Nephron (organoid): ENCODE results near the gene GAK.
"Not testable (repeated sequence)": the region's sequence is repeated elsewhere in the genome, so short reads cannot be mapped to it uniquely, and the experiment has no call there.

Experiments used
- H3K27ac Mint-ChIP-seq, 3 experiments: 2 replicates each; pipeline ENCODE4 v1.8.0; 2020; ENCODE audit warnings: mixed read lengths in 3 of 3, mild to moderate bottlenecking in 2 of 3, moderate library complexity in 1 of 3
- H3K27me3 Mint-ChIP-seq: 2 replicates; pipeline ENCODE4 v1.8.0; 2021; ENCODE audit warnings: low read depth, mild to moderate bottlenecking, moderate library complexity, mixed read lengths
- H3K36me3 Mint-ChIP-seq: 2 replicates; pipeline ENCODE4 v1.8.0; 2020; ENCODE audit warnings: low read depth, mixed read lengths
- H3K4me1 Mint-ChIP-seq: 2 replicates; pipeline ENCODE4 v1.8.0; 2020; ENCODE audit warnings: mixed read lengths
- H3K4me3 Mint-ChIP-seq, 3 experiments: 2 replicates each; pipeline ENCODE4 v1.8.0; 2020; ENCODE audit warnings: mild to moderate bottlenecking in 3 of 3, mixed read lengths in 3 of 3, moderate library complexity in 2 of 3
- H3K9me3 Mint-ChIP-seq: 2 replicates; pipeline ENCODE4 v1.8.0; 2020; ENCODE audit warnings: mixed read lengths
- TF ChIP-seq, protein P1 (sequence below), 3 experiments: fragments of 200-600 bp; sonication (generic); IDR thresholded peaks; one replicate each; pipeline ENCODE4 v1.5.0; 2021; ENCODE audit warnings: antibody characterized with exemption in 3 of 3; ENCODE audit not compliant: unreplicated experiment in 3 of 3

The GAK gene

GRCh38 chr4:925171-925570 lies 6.9 kb downstream of the GAK start:
- Mint-ChIP-seq H3K4me1 (peaks cover 7% of the 10 kb centered on the region), H3K4me3 (no peak overlapping the region), H3K36me3 (peaks cover 14% of the 10 kb centered on the region), H3K9me3 (no peaks in the 10 kb centered on the region), H3K27ac (no peak overlapping the region), H3K27me3 (no peaks in the 10 kb centered on the region)
- TF ChIP-seq, protein P1, sequence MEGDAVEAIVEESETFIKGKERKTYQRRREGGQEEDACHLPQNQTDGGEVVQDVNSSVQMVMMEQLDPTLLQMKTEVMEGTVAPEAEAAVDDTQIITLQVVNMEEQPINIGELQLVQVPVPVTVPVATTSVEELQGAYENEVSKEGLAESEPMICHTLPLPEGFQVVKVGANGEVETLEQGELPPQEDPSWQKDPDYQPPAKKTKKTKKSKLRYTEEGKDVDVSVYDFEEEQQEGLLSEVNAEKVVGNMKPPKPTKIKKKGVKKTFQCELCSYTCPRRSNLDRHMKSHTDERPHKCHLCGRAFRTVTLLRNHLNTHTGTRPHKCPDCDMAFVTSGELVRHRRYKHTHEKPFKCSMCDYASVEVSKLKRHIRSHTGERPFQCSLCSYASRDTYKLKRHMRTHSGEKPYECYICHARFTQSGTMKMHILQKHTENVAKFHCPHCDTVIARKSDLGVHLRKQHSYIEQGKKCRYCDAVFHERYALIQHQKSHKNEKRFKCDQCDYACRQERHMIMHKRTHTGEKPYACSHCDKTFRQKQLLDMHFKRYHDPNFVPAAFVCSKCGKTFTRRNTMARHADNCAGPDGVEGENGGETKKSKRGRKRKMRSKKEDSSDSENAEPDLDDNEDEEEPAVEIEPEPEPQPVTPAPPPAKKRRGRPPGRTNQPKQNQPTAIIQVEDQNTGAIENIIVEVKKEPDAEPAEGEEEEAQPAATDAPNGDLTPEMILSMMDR (IDR thresholded peaks at IDR 0.05; ENCODE audit: unreplicated experiment in 3 of 3), result no peak

DNA sequence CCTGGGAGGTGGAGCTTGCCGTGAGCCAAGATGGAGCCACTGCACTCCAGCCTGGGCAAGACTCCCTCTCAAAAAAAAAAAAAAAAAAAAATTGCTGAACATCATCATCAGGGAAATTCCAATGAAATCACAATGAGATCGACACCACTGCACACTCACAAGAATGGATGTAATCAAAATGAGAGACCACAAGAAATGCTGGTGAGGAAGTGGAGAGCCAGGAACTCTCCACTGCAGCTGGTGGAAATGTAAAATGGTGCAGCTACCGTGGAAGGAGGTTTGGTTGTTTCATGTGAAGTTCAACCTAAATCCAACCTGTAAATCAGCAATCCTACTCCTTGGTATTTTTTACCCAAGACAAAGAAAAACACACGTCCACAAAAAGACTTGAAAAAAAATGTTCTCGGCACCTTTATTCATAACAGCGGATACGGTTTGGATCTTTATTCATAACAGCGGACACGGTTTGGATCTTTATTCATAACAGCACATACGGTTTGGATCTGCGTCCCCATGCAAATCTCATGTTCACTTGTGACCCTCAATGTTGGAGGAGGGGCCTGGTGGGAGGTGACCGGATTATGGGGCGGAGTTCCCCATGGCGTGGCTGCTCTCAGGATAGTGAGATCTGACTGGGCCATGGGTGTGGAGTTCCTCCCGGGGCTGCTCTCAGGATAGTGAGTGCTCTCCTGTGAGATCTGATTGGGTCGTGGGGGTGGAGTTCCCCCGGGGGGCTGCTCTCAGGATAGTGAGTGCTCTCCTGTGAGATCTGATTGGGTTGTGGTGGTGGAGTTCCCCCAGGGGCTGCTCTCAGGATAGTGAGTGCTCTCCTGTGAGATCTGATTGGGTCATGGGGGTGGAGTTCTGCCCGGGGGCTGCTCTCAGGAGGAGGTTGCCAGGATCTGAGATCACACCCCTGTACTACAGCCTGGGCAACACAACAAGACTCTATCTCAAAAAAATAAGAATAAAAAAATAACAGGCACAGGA lies 7.7 kb downstream of the GAK start:
- peaks cover 3% of the 10 kb centered on the region for H3K9me3 Mint-ChIP-seq
- peak overlapping the region in 1 of 3 experiments; percentile 16 for H3K27ac Mint-ChIP-seq
- no peaks in the 10 kb centered on the region for H3K27me3 Mint-ChIP-seq
- no peak overlapping the region for H3K4me3 Mint-ChIP-seq
- H3K36me3 Mint-ChIP-seq, result peaks cover 21% of the 10 kb centered on the region
- TF ChIP-seq, protein P1 (IDR thresholded peaks at IDR 0.05; ENCODE audit: unreplicated experiment in 3 of 3), result no peak
- peaks cover 5% of the 10 kb centered on the region for H3K4me1 Mint-ChIP-seq

DNA sequence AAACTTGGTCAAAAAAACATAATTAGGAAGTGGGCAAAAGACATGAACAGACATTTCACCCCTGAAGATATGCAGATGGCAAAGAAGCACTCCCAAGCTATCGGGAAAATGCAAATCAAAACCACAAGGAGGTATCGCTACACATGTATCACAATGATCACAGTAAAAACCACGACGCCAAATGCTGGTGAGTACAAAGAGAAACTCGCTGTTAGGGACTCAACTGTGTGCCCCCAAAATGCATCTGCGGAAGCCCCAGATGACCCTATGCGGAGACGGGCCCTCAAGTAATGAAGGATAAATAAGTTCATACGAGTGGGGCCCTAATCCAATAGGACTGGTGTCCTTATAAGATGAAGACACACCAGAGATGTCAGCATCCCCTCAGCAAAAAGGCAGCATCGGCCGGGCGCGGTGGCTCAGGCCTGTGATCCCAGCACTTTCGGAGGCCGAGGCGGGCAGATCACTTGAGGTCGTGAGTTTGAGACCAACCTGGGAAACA lies 10.2 kb downstream of the GAK start:
- peaks cover 35% of the 10 kb centered on the region for H3K36me3 Mint-ChIP-seq
- H3K4me1 Mint-ChIP-seq, result peaks cover 5% of the 10 kb centered on the region
- peaks cover 7% of the 10 kb centered on the region for H3K9me3 Mint-ChIP-seq
- H3K27ac Mint-ChIP-seq, result no peak overlapping the region
- TF ChIP-seq, protein P1 (IDR thresholded peaks at IDR 0.05; ENCODE audit: unreplicated experiment in 3 of 3), result no peak
- no peaks in the 10 kb centered on the region for H3K27me3 Mint-ChIP-seq
- H3K4me3 Mint-ChIP-seq, result no peak overlapping the region

DNA sequence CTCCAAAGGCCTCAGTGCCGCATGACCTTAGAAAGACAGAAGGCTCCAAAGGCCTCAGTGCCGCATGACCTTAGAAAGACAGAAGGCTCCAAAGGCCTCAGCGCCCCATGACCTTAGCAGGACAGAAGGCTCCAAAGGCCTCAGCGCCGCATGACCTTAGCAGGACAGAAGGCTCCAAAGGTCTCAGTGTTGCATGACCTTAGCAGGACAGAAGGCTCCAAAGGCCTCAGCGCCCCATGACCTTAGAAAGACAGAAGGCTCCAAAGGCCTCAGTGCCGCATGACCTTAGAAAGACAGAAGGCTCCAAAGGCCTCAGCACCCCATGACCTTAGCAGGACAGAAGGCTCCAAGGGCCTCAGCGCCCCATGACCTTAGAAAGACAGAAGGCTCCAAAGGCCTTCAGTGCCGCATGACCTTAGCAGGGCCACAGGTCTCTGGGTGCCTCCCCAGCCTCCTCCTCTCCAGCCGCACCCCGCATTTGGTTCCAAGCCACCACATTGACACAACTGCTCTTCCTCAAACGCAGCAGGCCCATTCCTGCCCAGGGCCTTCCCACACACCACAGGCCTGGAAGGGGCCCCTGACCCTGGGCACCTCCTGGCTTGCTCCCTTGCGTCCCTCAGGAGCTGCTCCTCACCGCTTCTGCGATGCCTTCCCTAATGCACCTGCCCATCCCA lies 13.0 kb downstream of the GAK start:
- not testable (repeated sequence) for H3K4me3 Mint-ChIP-seq, H3K27ac Mint-ChIP-seq, H3K9me3 Mint-ChIP-seq, H3K27me3 Mint-ChIP-seq
- Mint-ChIP-seq H3K4me1 (peaks cover 14% of the 10 kb centered on the region), H3K36me3 (peaks cover 36% of the 10 kb centered on the region)

- H3K27ac Mint-ChIP-seq, H3K9me3 Mint-ChIP-seq, H3K27me3 Mint-ChIP-seq, H3K4me3 Mint-ChIP-seq: not testable (repeated sequence)
- H3K36me3 Mint-ChIP-seq, result peaks cover 36% of the 10 kb centered on the region
- H3K4me1 Mint-ChIP-seq, result peaks cover 16% of the 10 kb centered on the region
Observed at GRCh38 chr4:918591-918990, 13.5 kb downstream of the GAK start.

- TF ChIP-seq, protein P1 (IDR thresholded peaks at IDR 0.05; ENCODE audit: unreplicated experiment in 3 of 3), result no peak
- Mint-ChIP-seq H3K4me3 (no peak overlapping the region), H3K27me3 (no peaks in the 10 kb centered on the region), H3K27ac (no peak overlapping the region), H3K9me3 (peaks cover 7% of the 10 kb centered on the region), H3K4me1 (peaks cover 18% of the 10 kb centered on the region), H3K36me3 (peaks cover 36% of the 10 kb centered on the region)
Observed at GRCh38 chr4:917992-918391, 14.1 kb downstream of the GAK start.
